ENCODE data around the gene KPRP. TPM values are rescaled to one million over a fixed set of nuclear protein-coding genes. Genes with fewer than 3 reads are reported as not detected.

KPRP gene
- polyA plus RNA-seq, 1 donor (not counting 4 experiments of a cell fraction or from before 2014, with no cell fraction given), result 0.90 TPM

- Histone ChIP-seq H3K27me3 (ENCODE audit: control insufficient read depth, extremely low read depth, insufficient read depth, low read length) (no peaks in the 10 kb centered on the region), H3K9ac (ENCODE audit: control insufficient read depth, extremely low read depth, insufficient read depth, low read length) (no peak overlapping the region), H3K9me1 (ENCODE audit: control insufficient read depth, extremely low read depth, insufficient read depth, low read length) (no peaks in the 10 kb centered on the region), H3K4me3 (ENCODE audit: control insufficient read depth in 2 of 3, extremely low read depth in 1 of 3, insufficient read depth in 2 of 3, low read depth in 1 of 3, low read length in 3 of 3) (no peak overlapping the region), H3K27ac (ENCODE audit: control insufficient read depth, insufficient read depth, low read length) (no peak overlapping the region), H3K4me2 (ENCODE audit: control insufficient read depth, extremely low read depth, insufficient read depth, low read depth, low read length) (no peak overlapping the region), H3K79me2 (ENCODE audit: control insufficient read depth, insufficient read depth, low read length) (no peaks in the 10 kb centered on the region), H4K20me1 (ENCODE audit: control insufficient read depth, extremely low read depth, insufficient read depth, low read length) (no peaks in the 10 kb centered on the region), H3K4me1 (ENCODE audit: control insufficient read depth, extremely low read depth, insufficient read depth, low read length) (peaks cover 10% of the 10 kb centered on the region), H3K36me3 (ENCODE audit: control insufficient read depth in 2 of 2, extremely low read depth in 1 of 2, insufficient read depth in 2 of 2, low read length in 2 of 2) (no peaks in the 10 kb centered on the region), H2AFZ (ENCODE audit: control insufficient read depth, low read length) (no peak overlapping the region), H3K9me3 (ENCODE audit: control insufficient read depth, low read depth, low read length) (no peaks in the 10 kb centered on the region)
- FAIRE-seq, result no peak
- no peak for DNase-seq (ENCODE audit: low read depth, low spot score)
- dilution Hi-C loops (cut with MboI; ENCODE audit: extremely low pct_ligation_motif_present, low sequenced_read_pairs), result no loop called here
- no peak for TF ChIP-seq EZH2 (IDR thresholded peaks at IDR 0.05; ENCODE audit: low read length)
- TF ChIP-seq, protein P1, sequence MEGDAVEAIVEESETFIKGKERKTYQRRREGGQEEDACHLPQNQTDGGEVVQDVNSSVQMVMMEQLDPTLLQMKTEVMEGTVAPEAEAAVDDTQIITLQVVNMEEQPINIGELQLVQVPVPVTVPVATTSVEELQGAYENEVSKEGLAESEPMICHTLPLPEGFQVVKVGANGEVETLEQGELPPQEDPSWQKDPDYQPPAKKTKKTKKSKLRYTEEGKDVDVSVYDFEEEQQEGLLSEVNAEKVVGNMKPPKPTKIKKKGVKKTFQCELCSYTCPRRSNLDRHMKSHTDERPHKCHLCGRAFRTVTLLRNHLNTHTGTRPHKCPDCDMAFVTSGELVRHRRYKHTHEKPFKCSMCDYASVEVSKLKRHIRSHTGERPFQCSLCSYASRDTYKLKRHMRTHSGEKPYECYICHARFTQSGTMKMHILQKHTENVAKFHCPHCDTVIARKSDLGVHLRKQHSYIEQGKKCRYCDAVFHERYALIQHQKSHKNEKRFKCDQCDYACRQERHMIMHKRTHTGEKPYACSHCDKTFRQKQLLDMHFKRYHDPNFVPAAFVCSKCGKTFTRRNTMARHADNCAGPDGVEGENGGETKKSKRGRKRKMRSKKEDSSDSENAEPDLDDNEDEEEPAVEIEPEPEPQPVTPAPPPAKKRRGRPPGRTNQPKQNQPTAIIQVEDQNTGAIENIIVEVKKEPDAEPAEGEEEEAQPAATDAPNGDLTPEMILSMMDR (optimal IDR thresholded peaks at IDR 0.05 in 1 of 3, IDR thresholded peaks at IDR 0.05 in 1 of 3, conservative IDR thresholded peaks at IDR 0.05 in 1 of 3; ENCODE audit: extremely low read depth in 1 of 3, insufficient read depth in 2 of 3, low read length in 3 of 3), result no peak
These were observed 12.6 kb downstream of the KPRP start for GRCh38 chr1:152770411-152770810.

- TF ChIP-seq, protein P1 (optimal IDR thresholded peaks at IDR 0.05 in 1 of 3, IDR thresholded peaks at IDR 0.05 in 1 of 3, conservative IDR thresholded peaks at IDR 0.05 in 1 of 3; ENCODE audit: extremely low read depth in 1 of 3, insufficient read depth in 2 of 3, low read length in 3 of 3), result peak; percentile 35 to 50 (median 48)
- TF ChIP-seq EZH2 (IDR thresholded peaks at IDR 0.05; ENCODE audit: low read length), result no peak
- Histone ChIP-seq H3K4me1 (ENCODE audit: control insufficient read depth, extremely low read depth, insufficient read depth, low read length) (peaks cover 4% of the 10 kb centered on the region), H3K36me3 (ENCODE audit: control insufficient read depth in 2 of 2, extremely low read depth in 1 of 2, insufficient read depth in 2 of 2, low read length in 2 of 2) (no peaks in the 10 kb centered on the region), H3K79me2 (ENCODE audit: control insufficient read depth, insufficient read depth, low read length) (no peaks in the 10 kb centered on the region), H3K4me3 (ENCODE audit: control insufficient read depth in 2 of 3, extremely low read depth in 1 of 3, insufficient read depth in 2 of 3, low read depth in 1 of 3, low read length in 3 of 3) (no peak within 1 kb of the TSS), H3K9ac (ENCODE audit: control insufficient read depth, extremely low read depth, insufficient read depth, low read length) (no peak within 1 kb of the TSS), H3K4me2 (ENCODE audit: control insufficient read depth, extremely low read depth, insufficient read depth, low read depth, low read length) (no peak within 1 kb of the TSS), H4K20me1 (ENCODE audit: control insufficient read depth, extremely low read depth, insufficient read depth, low read length) (no peaks in the 10 kb centered on the region), H3K9me3 (ENCODE audit: control insufficient read depth, low read depth, low read length) (no peaks in the 10 kb centered on the region), H3K27me3 (ENCODE audit: control insufficient read depth, extremely low read depth, insufficient read depth, low read length) (no peaks in the 10 kb centered on the region), H3K9me1 (ENCODE audit: control insufficient read depth, extremely low read depth, insufficient read depth, low read length) (no peaks in the 10 kb centered on the region), H2AFZ (ENCODE audit: control insufficient read depth, low read length) (no peak within 1 kb of the TSS), H3K27ac (ENCODE audit: control insufficient read depth, insufficient read depth, low read length) (no peak within 1 kb of the TSS)
- dilution Hi-C loops (cut with MboI; ENCODE audit: extremely low pct_ligation_motif_present, low sequenced_read_pairs), result no loop called here
- no peak for DNase-seq (ENCODE audit: low read depth, low spot score)
- peak; percentile 73 for FAIRE-seq
These were observed 17.1 kb downstream of the KPRP start, which contains the start of gene LCE1F for GRCh38 chr1:152774875-152775274. Gene LCE1F, plus strand, starts transcription at chr1:152775140. Its CDS starts 1,232 bp downstream, at chr1:152776372.

All from keratinocyte (primary cell).